IMR-90 (cell line): ENCODE results near the gene MUSTN1. TPM values are rescaled to one million over a fixed set of nuclear protein-coding genes. Genes with fewer than 3 reads are reported as not detected.

ENCODE experiments used
- ATAC-seq: fragments of 200-7000 bp; cut with Tn5 transposase; 2 replicates; pipeline ENCODE4 v1.9.1; 2020; ENCODE audit warnings: low read depth, mild to moderate bottlenecking, moderate library complexity
- BruUV-seq: library from RNA; stranded (reverse); fragments of 400-500 nt; replicated peaks from 2 replicates; lab custom pipeline; 2021; lab: Mats Ljungman, UMichigan
- CTCF ChIA-PET: fragments of 300-600 bp; formaldehyde crosslinking; extraction: SDS; loops from one replicate; lab custom pipeline; 2021; ENCODE audit warnings: antibody characterized with exemption; lab: Yijun Ruan, JAX
- POLR2A ChIA-PET: fragments of 300-600 bp; sonication (Branson Sonifier 250); formaldehyde crosslinking; loops from one replicate; lab custom pipeline; 2022; ENCODE audit warnings: antibody characterized with exemption; ENCODE audit not compliant: unreplicated experiment; lab: Charles Lee
- DNase-seq: peaks from one replicate; pipeline ENCODE4 v3.0.0; 2013
- H2AFZ ChIP-seq: replicated peaks from 2 replicates; pipeline ENCODE3; 2013; ENCODE audit warnings: low read length, mild to moderate bottlenecking; ENCODE audit not compliant: poor library complexity
- H2AK5ac ChIP-seq: 2 replicates; pipeline ENCODE4 v1.6.1; 2013; ENCODE audit warnings: low read depth, low read length, inconsistent platforms
- H2AK9ac ChIP-seq: replicated peaks from 2 replicates; pipeline ENCODE3; 2013; ENCODE audit warnings: mild to moderate bottlenecking, low read depth, low read length, moderate library complexity; ENCODE audit not compliant: poor library complexity
- H2BK120ac ChIP-seq: 2 replicates; pipeline ENCODE4 v1.6.1; 2013; ENCODE audit warnings: low read depth, low read length, inconsistent platforms
- H2BK15ac ChIP-seq: 3 replicates; pipeline ENCODE4 v1.6.1; 2013; ENCODE audit warnings: low read depth, low read length, inconsistent platforms
- H2BK20ac ChIP-seq: 2 replicates; pipeline ENCODE4 v1.6.1; 2013; ENCODE audit warnings: low read depth, mild to moderate bottlenecking, inconsistent platforms, low read length, moderate library complexity
- H2BK5ac ChIP-seq: 2 replicates; pipeline ENCODE4 v1.6.1; 2013; ENCODE audit warnings: mild to moderate bottlenecking, low read depth, low read length, inconsistent platforms; ENCODE audit not compliant: poor library complexity, severe bottlenecking
- H3K14ac ChIP-seq: replicated peaks from 2 replicates; pipeline ENCODE4 v1.6.1; 2013; ENCODE audit warnings: low read depth, low read length, inconsistent platforms
- H3K18ac ChIP-seq: 2 replicates; pipeline ENCODE4 v1.6.1; 2013; ENCODE audit warnings: low read depth, low read length, control low read depth
- H3K23ac ChIP-seq: 2 replicates; pipeline ENCODE4 v1.6.1; 2013; ENCODE audit warnings: low read depth, low read length, inconsistent platforms
- H3K27ac ChIP-seq: 2 replicates; pipeline ENCODE4 v1.5.1; 2013; ENCODE audit warnings: mild to moderate bottlenecking, control low read depth, low read length; ENCODE audit not compliant: insufficient read depth
- H3K27me3 ChIP-seq: 2 replicates; pipeline ENCODE4 v1.6.1; 2013; ENCODE audit warnings: low read length; ENCODE audit not compliant: control insufficient read depth, insufficient read depth
- H3K36me3 ChIP-seq: 2 replicates; pipeline ENCODE4 v1.6.1; 2013; ENCODE audit warnings: low read length, mixed read lengths; ENCODE audit not compliant: control insufficient read depth, insufficient read depth
- H3K4ac ChIP-seq: 2 replicates; pipeline ENCODE4 v1.6.1; 2013; ENCODE audit warnings: low read depth, low read length, inconsistent platforms
- H3K4me1 ChIP-seq: 2 replicates; pipeline ENCODE4 v1.6.1; 2013; ENCODE audit warnings: low read length, mixed read lengths; ENCODE audit not compliant: control insufficient read depth, insufficient read depth
- H3K4me2 ChIP-seq: 2 replicates; pipeline ENCODE4 v1.6.1; 2013; ENCODE audit warnings: low read depth, mild to moderate bottlenecking, control low read depth, low read length, moderate library complexity
- H3K4me3 ChIP-seq: 2 replicates; pipeline ENCODE4 v1.5.1; 2013; ENCODE audit warnings: low read depth, mild to moderate bottlenecking, control low read depth, low read length, moderate library complexity; ENCODE audit not compliant: insufficient read depth
- H3K56ac ChIP-seq: 2 replicates; pipeline ENCODE4 v1.6.1; 2013; ENCODE audit warnings: low read length, inconsistent platforms; ENCODE audit not compliant: insufficient read depth; ENCODE audit errors: extremely low read depth
- H3K79me1 ChIP-seq, 2 experiments: 2 replicates each; pipeline ENCODE4 v1.6.1; 2013; ENCODE audit warnings: low read length in 2 of 2, inconsistent platforms in 1 of 2, low read depth in 1 of 2
- H3K9ac ChIP-seq: 2 replicates; pipeline ENCODE4 v1.6.1; 2013; ENCODE audit warnings: low read depth, low read length, control low read depth
- H3K9me1 ChIP-seq: 2 replicates; pipeline ENCODE4 v1.6.1; 2013; ENCODE audit warnings: low read length, inconsistent platforms; ENCODE audit not compliant: insufficient read depth
- H3K9me3 ChIP-seq: 2 replicates; pipeline ENCODE4 v1.6.1; 2013; ENCODE audit warnings: low read length; ENCODE audit not compliant: control insufficient read depth, insufficient read depth
- H4K20me1 ChIP-seq: 2 replicates; pipeline ENCODE4 v1.6.1; 2013; ENCODE audit warnings: low read length, inconsistent platforms; ENCODE audit not compliant: insufficient read depth
- H4K5ac ChIP-seq: 2 replicates; pipeline ENCODE4 v1.6.1; 2013; ENCODE audit warnings: mild to moderate bottlenecking, low read depth, low read length, control low read depth
- H4K8ac ChIP-seq, 2 experiments: 2 replicates each; pipeline ENCODE4 v1.6.1; 2013; ENCODE audit warnings: low read depth in 2 of 2, low read length in 2 of 2, control low read depth in 1 of 2, inconsistent platforms in 1 of 2
- H4K91ac ChIP-seq: 2 replicates; pipeline ENCODE4 v1.6.1; 2013; ENCODE audit warnings: low read depth, low read length, inconsistent platforms; ENCODE audit not compliant: insufficient read depth
- BHLHE40 ChIP-seq: fragments of 150-350 bp; IDR thresholded peaks from 2 replicates; pipeline ENCODE4 v1.6.1; 2016; ENCODE audit warnings: mild to moderate bottlenecking, low read depth, low read length
- CEBPB ChIP-seq: IDR thresholded peaks from 2 replicates; pipeline ENCODE4 v1.6.1; 2012; ENCODE audit warnings: low read depth, low read length, improper control_type of control experiment
- CHD1 ChIP-seq: IDR thresholded peaks from 2 replicates; pipeline ENCODE4 v1.6.1; 2012; ENCODE audit warnings: low read depth, low read length, improper control_type of control experiment
- FOS ChIP-seq: fragments of 150-350 bp; IDR thresholded peaks from 2 replicates; pipeline ENCODE4 v1.6.1; 2016; ENCODE audit warnings: low read depth, low read length
- MAFK ChIP-seq: IDR thresholded peaks from 2 replicates; pipeline ENCODE4 v1.6.1; 2012; ENCODE audit warnings: low read depth, low read length, improper control_type of control experiment
- MAZ ChIP-seq: IDR thresholded peaks from 2 replicates; pipeline ENCODE4 v1.6.1; 2012; ENCODE audit warnings: low read depth, mild to moderate bottlenecking, low read length, improper control_type of control experiment, moderate library complexity, borderline replicate concordance
- MXI1 ChIP-seq: IDR thresholded peaks from 2 replicates; pipeline ENCODE4 v1.6.1; 2012; ENCODE audit warnings: low read depth, mild to moderate bottlenecking, low read length, moderate library complexity, borderline replicate concordance
- NFE2L2 ChIP-seq: fragments of 150-350 bp; IDR thresholded peaks from 2 replicates; pipeline ENCODE4 v1.6.1; 2016; ENCODE audit warnings: low read depth, mild to moderate bottlenecking, low read length
- POLR2A ChIP-seq: IDR thresholded peaks from 2 replicates; pipeline ENCODE4 v1.6.1; 2012; ENCODE audit warnings: mild to moderate bottlenecking, low read depth, low read length
- RAD21 ChIP-seq: IDR thresholded peaks from 2 replicates; pipeline ENCODE4 v1.6.1; 2012; ENCODE audit warnings: low read length, improper control_type of control experiment
- RCOR1 ChIP-seq: IDR thresholded peaks from 2 replicates; pipeline ENCODE4 v1.6.1; 2012; ENCODE audit warnings: mild to moderate bottlenecking, low read length, improper control_type of control experiment; ENCODE audit not compliant: insufficient replicate concordance
- RFX5 ChIP-seq: IDR thresholded peaks from 2 replicates; pipeline ENCODE4 v1.8.0; 2012; ENCODE audit warnings: low read depth, mild to moderate bottlenecking, low read length, moderate library complexity
- SMC3 ChIP-seq: fragments of 150-350 bp; IDR thresholded peaks from 2 replicates; pipeline ENCODE4 v1.6.1; 2016; ENCODE audit warnings: low read depth, mild to moderate bottlenecking, antibody characterized with exemption, low read length, moderate library complexity
- WGBS, 2 experiments: methylation state at CpG; one replicate each; pipeline versions ENCODE4 v1.1.5 to v1.1.7; 2013; ENCODE audit warnings: missing lambda C conversion rate in 2 of 2; ENCODE audit not compliant: insufficient read length in 1 of 2; ENCODE audit errors: extremely low coverage in 2 of 2; 5-methylcytosine and 5-hydroxymethylcytosine counted together
- dilution Hi-C: fragments of 300-500 bp; cut with HindIII; formaldehyde crosslinking; loops from one replicate; pipeline ENCODE4 v1.14.3; 2018; ENCODE audit warnings: low sequenced_read_pairs; ENCODE audit not compliant: unreplicated experiment
- in situ Hi-C: fragments of 300-500 bp; cut with MboI; formaldehyde crosslinking; loops from 3 replicates; pipeline ENCODE4 v1.14.3; 2019; ENCODE audit warnings: low sequenced_read_pairs, inconsistent platforms, mixed read lengths
- intact Hi-C: fragments of 100-400 bp; cut with micrococcal nuclease; formaldehyde crosslinking; loops from 2 replicates; pipeline ENCODE4 v1.10.0; 2022
- polyA plus RNA-seq, 3 experiments: library from polyadenylated mRNA; depleted of rRNA; stranded (reverse); fragments of >200 nt; gene quantifications; 2 replicates each; pipeline ENCODE4 v1.2.3, GENCODE V29; 2012; ENCODE audit warnings: low replicate concordance in 1 of 3
- total RNA-seq: library from RNA; depleted of rRNA; stranded (reverse); fragments of >200 nt; gene quantifications from 2 replicates; pipeline ENCODE4 v1.2.3, GENCODE V29; 2012
- TF ChIP-seq, protein P1 (sequence below): fragments of 150-350 bp; IDR thresholded peaks from 2 replicates; pipeline ENCODE4 v1.6.1; 2017; ENCODE audit warnings: mild to moderate bottlenecking, antibody characterized with exemption, low read length, low read depth
- TF ChIP-seq, protein P2 (sequence below): conservative IDR thresholded peaks from 2 replicates; pipeline ENCODE4 v1.5.1; 2012; ENCODE audit warnings: mild to moderate bottlenecking, low read depth, low read length, improper control_type of control experiment
- TF ChIP-seq, protein P3 (sequence below): fragments of 150-350 bp; IDR thresholded peaks from 2 replicates; pipeline ENCODE4 v1.6.1; 2016; ENCODE audit warnings: low read depth, mild to moderate bottlenecking, low read length, moderate library complexity, borderline replicate concordance

The MUSTN1 gene
- total and polyA plus RNA-seq, 2 of the 4 experiments (the other 2 are of a cell fraction) = not detected

DNA sequence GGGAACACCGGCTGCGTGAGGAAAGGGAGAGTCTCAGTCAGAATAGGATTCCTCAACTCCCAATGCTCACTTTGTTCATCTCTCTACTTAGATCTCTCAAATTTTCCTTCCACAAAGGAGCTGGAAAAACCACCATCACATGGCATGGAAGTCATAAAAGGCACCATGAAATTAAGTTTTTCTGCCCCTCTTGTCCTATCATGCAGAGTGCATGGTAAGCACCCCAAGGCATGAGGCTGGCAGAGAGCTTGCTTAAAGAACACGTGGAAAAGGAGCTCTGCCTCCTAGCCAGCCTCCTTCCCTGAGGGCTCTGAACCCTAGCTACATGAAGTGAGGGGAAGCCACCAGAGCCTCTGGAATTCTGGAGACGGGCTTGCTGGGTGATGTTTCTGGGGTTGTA, 44.8 kb upstream of the MUSTN1 start:
- no peak overlapping the region for H3K27ac ChIP-seq
- POLR2A ChIA-PET = no interaction called here
- dilution Hi-C loops = no loop called here
- H3K23ac ChIP-seq = no peak overlapping the region
- no peak overlapping the region for H4K8ac ChIP-seq
- no peak overlapping the region for H3K56ac ChIP-seq
- H2AFZ ChIP-seq = no peak overlapping the region
- no peak for ATAC-seq
- H3K18ac ChIP-seq = no peak overlapping the region
- H3K14ac ChIP-seq = no peak overlapping the region
- H4K20me1 ChIP-seq = no peaks in the 10 kb centered on the region
- intact Hi-C loops = no loop called here
- no peak overlapping the region for H2BK5ac ChIP-seq
- no TSS peak for BruUV-seq
- H4K5ac ChIP-seq = no peak overlapping the region
- H4K91ac ChIP-seq = no peak overlapping the region
- peaks cover 13 to 56% of the 10 kb centered on the region in 2 experiments; a peak in 3 of 4 replicates for H3K79me1 ChIP-seq
- in situ Hi-C loops = no loop called here
- no peak overlapping the region for H2AK5ac ChIP-seq
- no peaks in the 10 kb centered on the region for H3K9me3 ChIP-seq
- peaks cover 6% of the 10 kb centered on the region; the same call in 1 of the 2 replicates for H3K9me1 ChIP-seq
- H3K4me2 ChIP-seq = no peak overlapping the region
- no peak overlapping the region for H2AK9ac ChIP-seq
- no peak overlapping the region for H2BK20ac ChIP-seq
- no peak overlapping the region for H2BK15ac ChIP-seq
- H3K4me1 ChIP-seq = peaks cover 7% of the 10 kb centered on the region
- H3K27me3 ChIP-seq = no peaks in the 10 kb centered on the region
- TF ChIP-seq MAZ (no peak), POLR2A (no peak), MXI1 (no peak), RAD21 (no peak), RFX5 (no peak), CEBPB (no peak), SMC3 (no peak), RCOR1 (no peak), CHD1 (no peak), FOS (no peak), BHLHE40 (no peak), MAFK (no peak), NFE2L2 (no peak)
- TF ChIP-seq, protein P1, sequence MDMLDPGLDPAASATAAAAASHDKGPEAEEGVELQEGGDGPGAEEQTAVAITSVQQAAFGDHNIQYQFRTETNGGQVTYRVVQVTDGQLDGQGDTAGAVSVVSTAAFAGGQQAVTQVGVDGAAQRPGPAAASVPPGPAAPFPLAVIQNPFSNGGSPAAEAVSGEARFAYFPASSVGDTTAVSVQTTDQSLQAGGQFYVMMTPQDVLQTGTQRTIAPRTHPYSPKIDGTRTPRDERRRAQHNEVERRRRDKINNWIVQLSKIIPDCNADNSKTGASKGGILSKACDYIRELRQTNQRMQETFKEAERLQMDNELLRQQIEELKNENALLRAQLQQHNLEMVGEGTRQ = no peak
- TF ChIP-seq, protein P2, sequence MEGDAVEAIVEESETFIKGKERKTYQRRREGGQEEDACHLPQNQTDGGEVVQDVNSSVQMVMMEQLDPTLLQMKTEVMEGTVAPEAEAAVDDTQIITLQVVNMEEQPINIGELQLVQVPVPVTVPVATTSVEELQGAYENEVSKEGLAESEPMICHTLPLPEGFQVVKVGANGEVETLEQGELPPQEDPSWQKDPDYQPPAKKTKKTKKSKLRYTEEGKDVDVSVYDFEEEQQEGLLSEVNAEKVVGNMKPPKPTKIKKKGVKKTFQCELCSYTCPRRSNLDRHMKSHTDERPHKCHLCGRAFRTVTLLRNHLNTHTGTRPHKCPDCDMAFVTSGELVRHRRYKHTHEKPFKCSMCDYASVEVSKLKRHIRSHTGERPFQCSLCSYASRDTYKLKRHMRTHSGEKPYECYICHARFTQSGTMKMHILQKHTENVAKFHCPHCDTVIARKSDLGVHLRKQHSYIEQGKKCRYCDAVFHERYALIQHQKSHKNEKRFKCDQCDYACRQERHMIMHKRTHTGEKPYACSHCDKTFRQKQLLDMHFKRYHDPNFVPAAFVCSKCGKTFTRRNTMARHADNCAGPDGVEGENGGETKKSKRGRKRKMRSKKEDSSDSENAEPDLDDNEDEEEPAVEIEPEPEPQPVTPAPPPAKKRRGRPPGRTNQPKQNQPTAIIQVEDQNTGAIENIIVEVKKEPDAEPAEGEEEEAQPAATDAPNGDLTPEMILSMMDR = no peak
- TF ChIP-seq, protein P3, sequence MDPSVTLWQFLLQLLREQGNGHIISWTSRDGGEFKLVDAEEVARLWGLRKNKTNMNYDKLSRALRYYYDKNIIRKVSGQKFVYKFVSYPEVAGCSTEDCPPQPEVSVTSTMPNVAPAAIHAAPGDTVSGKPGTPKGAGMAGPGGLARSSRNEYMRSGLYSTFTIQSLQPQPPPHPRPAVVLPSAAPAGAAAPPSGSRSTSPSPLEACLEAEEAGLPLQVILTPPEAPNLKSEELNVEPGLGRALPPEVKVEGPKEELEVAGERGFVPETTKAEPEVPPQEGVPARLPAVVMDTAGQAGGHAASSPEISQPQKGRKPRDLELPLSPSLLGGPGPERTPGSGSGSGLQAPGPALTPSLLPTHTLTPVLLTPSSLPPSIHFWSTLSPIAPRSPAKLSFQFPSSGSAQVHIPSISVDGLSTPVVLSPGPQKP = no peak
- no CpG with 5 or more reads among the region's 4 CpGs for WGBS, 2 experiments
- H3K9ac ChIP-seq = no peak overlapping the region
- CTCF ChIA-PET = no interaction called here
- DNase-seq = no peak
- H3K36me3 ChIP-seq = peaks cover 3% of the 10 kb centered on the region; the same call in 1 of the 2 replicates
- H3K4me3 ChIP-seq = no peak overlapping the region
- H3K4ac ChIP-seq = no peak overlapping the region
- no peak overlapping the region for H2BK120ac ChIP-seq
